CD14-positive monocyte (primary cell): ENCODE results near the gene SBK3. TPM values are rescaled to one million over a fixed set of nuclear protein-coding genes. Genes with fewer than 3 reads are reported as not detected.
"Not testable (repeated sequence)": the region's sequence is repeated elsewhere in the genome, so short reads cannot be mapped to it uniquely, and the experiment has no call there.

ENCODE experiments used
- DNase-seq, 3 donors: peaks; one replicate each; pipeline ENCODE4 v3.0.0-alpha.2; 2011 to 2022
- H2AFZ ChIP-seq: 2 replicates; pipeline ENCODE4 v1.6.0; 2012; ENCODE audit warnings: mild to moderate bottlenecking, low read depth, low read length, inconsistent platforms; ENCODE audit not compliant: insufficient read depth, poor library complexity, severe bottlenecking
- H3K27ac ChIP-seq, 2 donors: 1 replicate in 1 of 2; 2 replicates in 1 of 2; pipeline ENCODE4 v1.5.1; 2012 to 2013; ENCODE audit warnings: low read length in 2 of 2, control low read depth in 1 of 2, inconsistent platforms in 1 of 2, low read depth in 1 of 2, mild to moderate bottlenecking in 1 of 2
- H3K27me3 ChIP-seq, 2 donors: one replicate each; pipeline versions ENCODE4 v1.6.0 to v1.6.1; 2011 to 2013; ENCODE audit warnings: low read length in 2 of 2; ENCODE audit not compliant: control insufficient read depth in 2 of 2, insufficient read depth in 2 of 2
- H3K36me3 ChIP-seq, 2 donors: replicated peaks in 1 of 2; 1 replicate in 1 of 2; 2 replicates in 1 of 2; pipeline versions ENCODE4 v1.5.1 to v1.6.1; 2012 to 2013; ENCODE audit warnings: low read length in 2 of 2, control low read depth in 1 of 2, inconsistent platforms in 1 of 2, mild to moderate bottlenecking in 1 of 2; ENCODE audit not compliant: insufficient read depth in 2 of 2, control insufficient read depth in 1 of 2
- H3K4me1 ChIP-seq, 2 donors: 1 replicate in 1 of 2; 2 replicates in 1 of 2; pipeline versions ENCODE4 v1.5.1 to v1.6.1; 2012 to 2013; ENCODE audit warnings: low read length in 2 of 2, control low read depth in 1 of 2, inconsistent platforms in 1 of 2, mild to moderate bottlenecking in 1 of 2, moderate library complexity in 1 of 2; ENCODE audit not compliant: insufficient read depth in 2 of 2, control insufficient read depth in 1 of 2
- H3K4me2 ChIP-seq: replicated peaks from 2 replicates; pipeline ENCODE3; 2012; ENCODE audit warnings: low read length, moderate library complexity, mild to moderate bottlenecking; ENCODE audit not compliant: poor library complexity, severe bottlenecking; ENCODE audit errors: extremely low read depth
- H3K4me3 ChIP-seq, 3 experiments: fragments of 200-600 bp in 1 of 3; sonication (generic) in 1 of 3; replicated peaks in 1 of 3; 1 replicate in 2 of 3; 2 replicates in 1 of 3; pipeline ENCODE4 v1.5.1; 2011 to 2013; ENCODE audit warnings: low read length in 3 of 3, mild to moderate bottlenecking in 3 of 3, control low read depth in 2 of 3, low read depth in 2 of 3, inconsistent platforms in 1 of 3, moderate library complexity in 1 of 3
- H3K79me2 ChIP-seq: 2 replicates; pipeline ENCODE4 v1.6.0; 2012; ENCODE audit warnings: mild to moderate bottlenecking, control low read depth, inconsistent platforms, low read length, moderate library complexity; ENCODE audit not compliant: insufficient read depth
- H3K9ac ChIP-seq: 2 replicates; pipeline ENCODE4 v1.6.0; 2017; ENCODE audit warnings: low read length, mild to moderate bottlenecking; ENCODE audit not compliant: insufficient read depth, poor library complexity, severe bottlenecking
- H3K9me3 ChIP-seq, 2 donors: replicated peaks in 1 of 2; 1 replicate in 1 of 2; 2 replicates in 1 of 2; pipeline versions ENCODE4 v1.5.1 to v1.6.1; 2012 to 2013; ENCODE audit warnings: low read length in 2 of 2, control low read depth in 1 of 2; ENCODE audit not compliant: control insufficient read depth in 1 of 2, insufficient read depth in 1 of 2
- H4K20me1 ChIP-seq: 2 replicates; pipeline ENCODE4 v1.6.0; 2012; ENCODE audit warnings: mild to moderate bottlenecking, low read length, control low read depth, moderate library complexity; ENCODE audit not compliant: insufficient read depth
- H3K27ac Mint-ChIP-seq, 7 donors: one replicate each; pipeline ENCODE4 v1.8.0; 2020; ENCODE audit warnings: mild to moderate bottlenecking in 7 of 7, mixed read lengths in 7 of 7, moderate library complexity in 6 of 7, inconsistent platforms in 2 of 7
- H3K27me3 Mint-ChIP-seq, 3 donors: one replicate each; pipeline ENCODE4 v1.8.0; 2021 to 2022; ENCODE audit warnings: low read depth in 3 of 3, mild to moderate bottlenecking in 3 of 3, mixed read lengths in 3 of 3, moderate library complexity in 3 of 3, inconsistent platforms in 1 of 3
- H3K36me3 Mint-ChIP-seq, 2 donors: one replicate each; pipeline ENCODE4 v1.8.0; 2020; ENCODE audit warnings: mixed read lengths in 2 of 2, inconsistent platforms in 1 of 2, mild to moderate bottlenecking in 1 of 2
- H3K4me1 Mint-ChIP-seq: one replicate; pipeline ENCODE4 v1.8.0; 2020; ENCODE audit warnings: mild to moderate bottlenecking, mixed read lengths
- H3K4me3 Mint-ChIP-seq, 2 donors: one replicate each; pipeline ENCODE4 v1.8.0; 2020; ENCODE audit warnings: mild to moderate bottlenecking in 2 of 2, mixed read lengths in 2 of 2, moderate library complexity in 1 of 2
- H3K9me3 Mint-ChIP-seq, 7 donors: one replicate each; pipeline ENCODE4 v1.8.0; 2020 to 2022; ENCODE audit warnings: mixed read lengths in 7 of 7, mild to moderate bottlenecking in 6 of 7, moderate library complexity in 6 of 7, inconsistent platforms in 2 of 7
- WGBS: methylation state at CpG from one replicate; pipeline ENCODE4 v1.1.5; 2013; ENCODE audit warnings: missing lambda C conversion rate; ENCODE audit not compliant: insufficient coverage; 5-methylcytosine and 5-hydroxymethylcytosine counted together
- intact Hi-C, 2 donors: fragments of 100-400 bp; cut with micrococcal nuclease; formaldehyde crosslinking; loops; one replicate each; pipeline versions ENCODE4 v1.15.0 to v1.15.1; 2023
- polyA plus RNA-seq, 3 donors: library from polyadenylated mRNA; depleted of rRNA in 1 of 3; unstranded in 2 of 3; stranded (reverse) in 1 of 3; fragments of 300-500 nt in 2 of 3; fragments of >200 nt in 1 of 3; fragmentation: Illumina TruSeq in 2 of 3; gene quantifications; 1 replicate in 2 of 3; 2 replicates in 1 of 3; pipeline ENCODE4 v1.2.3, GENCODE V29; 2012 to 2021
- TF ChIP-seq, protein P1 (sequence below): fragments of 200-600 bp; IDR thresholded peaks from one replicate; pipeline ENCODE4 v1.8.0; 2022; ENCODE audit warnings: antibody characterized with exemption, mild to moderate bottlenecking

SBK3 gene
- polyA plus RNA-seq, 3 donors = not detected

DNA sequence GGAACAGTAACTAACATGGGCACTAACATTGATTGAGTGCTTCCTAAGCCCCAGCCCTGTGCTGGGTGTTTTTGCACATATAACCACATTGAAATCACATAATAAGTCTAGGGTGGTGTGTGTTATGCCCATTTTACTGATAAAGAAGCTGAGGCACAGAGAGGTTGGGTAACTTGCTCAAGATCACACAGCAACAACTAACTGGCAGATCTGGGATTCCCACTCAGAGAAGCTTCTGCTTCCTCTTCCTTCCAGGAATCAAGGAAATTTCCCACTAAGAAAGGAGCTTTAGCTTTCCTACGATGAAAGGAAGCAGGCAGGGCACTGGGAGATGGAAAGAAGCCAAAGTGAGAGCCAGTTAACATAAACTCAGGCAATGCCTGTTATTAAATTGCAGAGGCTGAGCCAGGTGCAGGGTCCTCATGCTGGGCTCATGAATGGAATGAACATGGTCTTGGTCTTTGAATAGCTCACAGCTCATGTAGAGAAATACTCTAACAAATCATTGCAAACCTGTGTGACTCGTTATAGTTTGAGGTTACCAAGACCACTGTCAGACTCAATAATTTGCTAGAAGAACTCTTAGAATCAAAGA is 47.0 kb downstream of the SBK3 start:
- Mint-ChIP-seq H3K27me3 (peaks cover 6 to 19% (median 11%) of the 10 kb centered on the region in 3 donors), H3K36me3 (peaks cover 0 to 2% of the 10 kb centered on the region in 2 donors), H3K9me3 (peaks cover 0 to 15% (median 10%) of the 10 kb centered on the region in 7 donors), H3K4me1 (peaks cover 3% of the 10 kb centered on the region), H3K4me3 (no peak overlapping the region), H3K27ac (peak overlapping the region in 1 of 7 donors; percentile 54)
- Histone ChIP-seq H3K27ac (no peak overlapping the region), H3K36me3 (no peaks in the 10 kb centered on the region), H2AFZ (no peak overlapping the region), H3K79me2 (no peaks in the 10 kb centered on the region), H3K9me3 (no peaks in the 10 kb centered on the region), H3K9ac (no peak overlapping the region), H3K27me3 (peaks cover 0 to 4% of the 10 kb centered on the region in 2 donors), H3K4me2 (no peak overlapping the region), H3K4me1 (peaks cover 2% of the 10 kb centered on the region in 2 donors), H3K4me3 (no peak overlapping the region), H4K20me1 (no peaks in the 10 kb centered on the region)
- no CpG with 5 or more reads among the region's 2 CpGs for WGBS
- intact Hi-C loops = no loop called here
- TF ChIP-seq, protein P1, sequence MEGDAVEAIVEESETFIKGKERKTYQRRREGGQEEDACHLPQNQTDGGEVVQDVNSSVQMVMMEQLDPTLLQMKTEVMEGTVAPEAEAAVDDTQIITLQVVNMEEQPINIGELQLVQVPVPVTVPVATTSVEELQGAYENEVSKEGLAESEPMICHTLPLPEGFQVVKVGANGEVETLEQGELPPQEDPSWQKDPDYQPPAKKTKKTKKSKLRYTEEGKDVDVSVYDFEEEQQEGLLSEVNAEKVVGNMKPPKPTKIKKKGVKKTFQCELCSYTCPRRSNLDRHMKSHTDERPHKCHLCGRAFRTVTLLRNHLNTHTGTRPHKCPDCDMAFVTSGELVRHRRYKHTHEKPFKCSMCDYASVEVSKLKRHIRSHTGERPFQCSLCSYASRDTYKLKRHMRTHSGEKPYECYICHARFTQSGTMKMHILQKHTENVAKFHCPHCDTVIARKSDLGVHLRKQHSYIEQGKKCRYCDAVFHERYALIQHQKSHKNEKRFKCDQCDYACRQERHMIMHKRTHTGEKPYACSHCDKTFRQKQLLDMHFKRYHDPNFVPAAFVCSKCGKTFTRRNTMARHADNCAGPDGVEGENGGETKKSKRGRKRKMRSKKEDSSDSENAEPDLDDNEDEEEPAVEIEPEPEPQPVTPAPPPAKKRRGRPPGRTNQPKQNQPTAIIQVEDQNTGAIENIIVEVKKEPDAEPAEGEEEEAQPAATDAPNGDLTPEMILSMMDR = no peak
- DNase-seq = no peak

DNA sequence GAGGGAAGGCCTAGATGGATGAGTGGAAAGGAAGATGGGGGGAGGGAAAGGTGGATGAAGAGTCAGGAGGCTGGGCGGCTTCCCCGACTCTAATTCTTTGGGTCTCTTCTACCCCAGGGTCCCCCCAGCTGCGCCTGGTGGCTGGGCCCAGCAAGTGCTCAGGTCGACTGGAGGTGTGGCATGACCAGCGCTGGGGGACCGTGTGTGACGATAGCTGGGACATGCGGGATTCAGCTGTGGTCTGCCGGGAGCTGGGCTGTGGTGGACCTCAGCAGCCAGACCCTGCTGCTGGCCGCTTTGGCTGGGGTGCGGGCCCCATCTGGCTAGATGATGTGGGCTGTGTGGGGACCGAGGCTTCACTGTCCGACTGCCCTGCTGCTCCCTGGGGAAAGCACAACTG is 47.6 kb downstream of the SBK3 start:
- H3K4me1 ChIP-seq = no peaks in the 10 kb centered on the region
- no peak overlapping the region for H3K27ac ChIP-seq
- Mint-ChIP-seq H3K27ac (peak overlapping the region in 1 of 7 donors; percentile 54), H3K4me3 (no peak overlapping the region), H3K36me3 (peaks cover 0 to 2% of the 10 kb centered on the region in 2 donors), H3K4me1 (no peaks in the 10 kb centered on the region), H3K27me3 (peaks cover 11 to 22% (median 11%) of the 10 kb centered on the region in 3 donors), H3K9me3 (peaks cover 0 to 13% (median 8%) of the 10 kb centered on the region in 7 donors)
- no peaks in the 10 kb centered on the region for H3K9me3 ChIP-seq
- H2AFZ ChIP-seq = no peak overlapping the region
- DNase-seq = no peak
- H3K4me3 ChIP-seq = no peak overlapping the region
- intact Hi-C loops = no loop called here
- TF ChIP-seq, protein P1 = no peak
- H3K4me2 ChIP-seq = no peak overlapping the region
- no peak overlapping the region for H3K9ac ChIP-seq
- no peaks in the 10 kb centered on the region for H3K79me2 ChIP-seq
- no peaks in the 10 kb centered on the region for H4K20me1 ChIP-seq
- H3K36me3 ChIP-seq = no peaks in the 10 kb centered on the region
- peaks cover 0 to 4% of the 10 kb centered on the region in 2 donors for H3K27me3 ChIP-seq
- 96% methylated on average over 13 of the region's 13 CpGs for WGBS

DNA sequence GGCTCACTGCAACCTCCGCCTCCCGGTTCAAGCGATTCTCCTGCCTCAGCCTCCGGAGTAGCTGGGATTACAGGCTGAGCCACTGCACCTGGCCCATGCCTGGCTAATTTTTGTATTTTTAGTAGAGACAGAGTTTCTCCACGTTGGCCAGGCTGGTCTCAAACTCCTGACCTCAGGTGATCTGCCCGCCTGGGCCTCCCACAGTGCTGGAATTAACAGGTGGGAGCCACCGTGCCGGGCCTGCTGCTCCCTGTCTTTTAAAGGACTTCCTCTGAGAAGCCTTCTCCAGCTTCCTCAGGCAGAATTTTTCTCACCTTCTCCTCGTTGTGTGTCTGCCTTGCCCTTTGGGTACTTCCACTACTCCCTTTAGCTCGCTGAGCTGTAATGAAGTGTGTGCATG is 48.5 kb downstream of the SBK3 start:
- H3K36me3 ChIP-seq, H3K4me1 ChIP-seq, H3K79me2 ChIP-seq, H3K9ac ChIP-seq, intact Hi-C loops, H3K4me3 ChIP-seq, H4K20me1 ChIP-seq, H3K27ac ChIP-seq, H3K9me3 Mint-ChIP-seq, H3K4me3 Mint-ChIP-seq, H3K27me3 ChIP-seq, H2AFZ ChIP-seq, H3K4me1 Mint-ChIP-seq, H3K9me3 ChIP-seq, DNase-seq, H3K27ac Mint-ChIP-seq, H3K4me2 ChIP-seq, H3K36me3 Mint-ChIP-seq: not testable (repeated sequence)
- peaks cover 12 to 22% (median 18%) of the 10 kb centered on the region in 3 donors for H3K27me3 Mint-ChIP-seq
- WGBS = 91% methylated on average over 4 of the region's 10 CpGs
